NCI-H524 treated with DMSO at 0.1 percent for 48 hours (cell line): ENCODE results near the gene HTR3B.
"Not testable (repeated sequence)": the region's sequence is repeated elsewhere in the genome, so short reads cannot be mapped to it uniquely, and the experiment has no call there.

ENCODE experiments used
- DNase-seq: peaks from one replicate; lab custom pipeline; 2025; lab: John Stamatoyannopoulos, UW

The HTR3B gene

DNA sequence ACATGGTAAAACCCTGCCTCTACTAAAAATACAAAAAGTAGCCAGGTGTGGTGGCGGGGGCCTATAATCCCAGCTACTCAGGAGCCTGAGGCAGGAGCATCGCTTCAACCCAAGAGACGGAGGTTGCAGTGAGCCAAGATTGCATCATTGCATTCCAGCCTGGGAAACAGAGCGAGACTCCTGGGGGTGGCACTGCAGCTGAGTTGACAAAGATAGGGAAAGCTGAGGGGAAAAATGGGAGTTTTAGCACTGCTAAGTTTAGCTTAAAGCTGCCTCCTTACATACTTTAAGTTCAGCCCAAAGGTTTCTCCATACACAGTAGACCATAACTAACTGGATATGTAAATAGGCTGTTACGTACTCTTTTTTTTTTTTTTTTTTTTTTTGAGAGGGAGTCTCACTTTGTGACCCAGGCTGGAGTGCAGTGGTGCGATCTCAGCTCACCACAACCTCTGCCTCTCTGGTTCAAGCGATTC, 20.2 kb upstream of the HTR3B start:
- no peak for DNase-seq

GRCh38 chr11:113885897-113886296, 18.7 kb upstream of the HTR3B start:
- no peak for DNase-seq

DNA sequence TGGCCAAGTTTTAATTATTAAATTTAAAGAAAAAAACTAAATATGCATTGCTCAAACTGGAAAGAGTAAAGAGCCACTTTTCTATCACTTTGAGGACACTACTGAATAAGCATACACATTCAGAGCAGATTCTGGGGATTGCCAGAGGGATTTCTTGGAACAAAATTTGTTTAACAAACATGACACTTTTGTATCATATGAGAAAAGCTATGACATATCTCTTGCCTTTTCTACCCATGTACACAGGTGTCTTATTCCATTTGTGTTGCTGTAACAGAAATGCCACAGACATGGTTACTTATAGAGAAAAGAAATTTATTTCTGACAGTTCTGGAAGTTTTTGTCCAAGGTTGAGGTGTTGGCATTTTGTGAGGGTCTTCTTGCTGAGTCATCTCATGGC, 15.7 kb upstream of the HTR3B start:
- DNase-seq: no peak

DNA sequence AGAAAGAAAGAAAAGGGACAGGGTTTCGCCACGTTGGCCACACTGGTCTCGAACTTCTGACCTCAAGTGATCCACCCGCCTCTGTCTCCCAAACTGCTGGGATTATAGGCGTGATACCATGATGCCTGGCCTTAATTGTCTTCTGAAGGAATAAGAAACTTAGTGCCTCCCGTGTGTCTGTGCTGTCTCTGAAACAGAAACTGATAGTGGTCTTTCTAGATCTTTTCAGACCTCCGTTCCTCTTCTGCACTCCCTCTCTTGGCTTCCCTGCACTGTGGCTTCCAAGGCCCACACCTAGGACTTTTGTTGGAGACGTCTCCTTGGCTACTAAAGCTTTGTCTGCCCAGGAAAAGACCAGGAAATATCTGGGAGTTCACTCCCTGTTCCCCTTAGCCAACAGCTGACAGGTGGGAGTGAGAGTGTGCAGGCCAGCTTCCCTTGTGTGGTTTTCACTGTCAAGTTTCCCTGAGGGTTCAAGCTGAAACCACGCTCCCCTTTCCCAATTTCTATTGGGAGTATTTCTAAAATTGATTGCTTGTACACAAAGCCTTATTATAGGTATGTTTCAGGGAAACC, 10.1 kb upstream of the HTR3B start:
- DNase-seq: no peak

GRCh38 chr11:113895367-113896155, 9.0 kb upstream of the HTR3B start:
- DNase-seq: peak; percentile 61

DNA sequence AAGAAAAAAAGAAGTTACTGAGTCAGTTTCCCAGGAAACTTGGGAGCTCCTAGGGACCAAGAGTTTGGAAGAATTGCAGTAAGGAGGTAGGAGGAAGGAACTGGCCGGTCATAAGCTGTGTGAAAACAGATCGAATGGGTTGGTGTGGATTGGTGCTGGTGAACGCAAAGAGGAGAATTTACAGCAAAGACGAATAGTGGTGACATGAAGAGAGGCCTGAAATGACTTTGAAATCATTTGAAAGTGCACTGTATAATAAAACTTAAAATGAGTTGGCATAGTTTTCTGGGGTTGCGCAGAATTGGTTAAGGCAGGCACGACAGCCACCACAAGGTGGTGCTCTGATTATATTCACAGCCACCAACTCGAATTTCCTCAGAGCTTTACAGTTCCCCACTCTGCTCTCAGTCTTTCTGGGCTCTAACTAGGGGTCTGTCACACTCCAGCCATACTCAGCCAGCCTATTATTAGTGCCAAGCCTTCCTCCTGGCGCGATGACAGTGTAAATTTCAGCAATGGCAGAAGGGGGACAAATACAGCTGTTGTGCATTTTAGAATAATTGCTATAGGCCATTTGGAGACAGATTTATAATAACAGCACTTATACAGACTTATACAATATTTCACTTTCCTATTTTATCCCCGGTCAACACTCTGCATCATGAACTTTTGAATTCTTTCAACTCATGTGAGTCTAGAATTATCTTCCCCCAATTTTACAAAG, 8.3 kb upstream of the HTR3B start:
- DNase-seq: peak; percentile 19

DNA sequence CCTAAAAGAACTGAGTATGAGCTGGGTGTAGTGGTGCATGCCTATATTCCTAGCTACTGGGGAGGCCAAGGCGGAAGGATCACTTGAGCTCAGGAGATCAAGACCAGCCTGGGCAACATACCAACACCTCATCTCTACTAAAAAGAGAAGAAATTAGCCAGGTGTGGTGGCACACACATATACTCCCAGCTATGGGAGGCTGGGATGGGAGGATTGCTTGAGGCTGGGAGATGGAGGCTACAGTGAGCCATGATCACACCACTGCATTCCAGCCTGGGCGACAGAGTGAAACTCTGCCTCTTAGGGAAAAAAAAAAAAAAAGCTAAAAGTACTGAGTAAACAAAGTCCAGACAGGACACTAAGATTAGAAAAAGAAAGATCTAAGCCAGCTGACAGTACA, 3.5 kb upstream of the HTR3B start:
- no peak for DNase-seq

DNA sequence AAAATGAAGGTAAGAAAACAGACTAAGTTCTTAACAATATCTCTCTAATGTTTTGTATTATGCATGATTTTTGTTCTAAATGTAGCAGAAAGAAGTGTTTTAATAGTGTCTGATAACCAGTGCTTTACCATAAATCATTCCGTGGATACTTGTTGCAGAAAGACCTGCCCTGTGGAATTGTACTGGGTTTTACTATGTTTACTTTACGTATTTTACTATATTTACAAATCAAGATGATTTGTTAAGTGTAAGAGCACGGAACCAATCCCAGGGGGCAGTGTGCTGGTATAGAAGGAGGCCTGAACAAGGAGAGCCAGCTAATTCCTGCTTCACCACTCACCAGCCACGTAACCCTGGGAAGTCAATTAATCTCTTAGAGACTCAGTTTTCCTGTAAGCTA, 1.4 kb downstream of the HTR3B start:
- DNase-seq: no peak

GRCh38 chr11:113906516-113906915, 1.9 kb downstream of the HTR3B start:
- no peak for DNase-seq

DNA sequence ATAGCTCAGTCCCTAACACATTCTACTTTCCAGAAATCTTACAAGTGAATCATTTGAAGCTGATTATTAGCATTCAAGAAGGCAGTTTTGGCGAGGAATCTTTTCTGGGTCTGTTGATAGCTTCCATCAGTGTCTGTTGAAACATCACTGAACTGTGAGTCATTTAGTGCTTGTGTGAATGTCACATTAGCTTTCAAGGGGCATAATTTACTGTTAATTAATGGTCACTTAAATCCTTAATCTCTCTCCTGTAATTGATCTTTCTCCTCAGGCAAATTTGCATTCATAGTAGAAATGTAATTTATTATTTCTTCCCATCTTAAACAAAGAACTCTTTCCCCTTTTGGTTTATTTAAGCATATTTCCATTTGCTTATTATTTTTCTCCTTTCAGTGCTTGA, 2.6 kb downstream of the HTR3B start:
- DNase-seq: no peak

DNA sequence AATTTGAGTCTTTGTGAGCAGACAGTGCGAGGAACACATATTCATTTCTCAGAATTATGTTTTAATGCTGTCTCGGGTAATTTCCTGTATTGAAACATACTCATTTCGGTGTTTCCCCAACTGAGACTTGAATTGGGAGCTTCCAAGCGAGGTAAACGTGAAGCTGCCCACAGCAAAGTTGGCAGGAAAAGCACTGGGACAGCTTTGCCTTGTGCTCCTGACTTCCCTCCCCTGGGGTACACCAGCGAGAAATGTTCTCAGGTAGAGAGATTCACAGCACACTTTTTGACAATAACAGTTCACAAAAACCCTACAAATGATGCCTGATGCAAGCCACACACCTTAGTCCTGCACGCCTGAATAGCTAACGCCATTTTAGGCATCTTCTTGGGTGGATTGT, 3.1 kb downstream of the HTR3B start:
- no peak for DNase-seq

GRCh38 chr11:113908098-113908497, 3.5 kb downstream of the HTR3B start:
- no peak for DNase-seq

GRCh38 chr11:113911491-113911890, 6.9 kb downstream of the HTR3B start:
- DNase-seq: not testable (repeated sequence)

GRCh38 chr11:113923572-113923971, 19.0 kb downstream of the HTR3B start:
- DNase-seq: no peak

GRCh38 chr11:113926273-113927197, 21.9 kb downstream of the HTR3B start:
- DNase-seq: no peak

DNA sequence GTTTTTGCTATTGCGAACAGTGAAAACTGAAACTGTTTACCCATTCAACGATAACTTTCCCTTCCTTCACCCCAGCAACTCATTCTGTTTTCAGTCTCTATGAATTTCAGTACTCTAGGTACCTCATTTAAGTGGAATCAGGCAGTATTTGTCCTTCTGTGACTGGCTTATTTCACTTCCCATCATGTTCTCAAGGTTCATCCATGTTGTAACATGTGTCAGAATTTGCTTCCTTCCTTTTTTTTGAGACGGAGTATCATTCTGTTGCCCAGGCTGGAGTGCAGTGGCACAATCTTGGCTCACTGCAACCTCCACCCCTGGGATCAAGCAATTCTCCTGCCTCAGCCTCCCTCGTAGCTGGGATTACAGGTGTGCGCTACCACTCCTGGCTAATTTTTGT, 23.7 kb downstream of the HTR3B start:
- no peak for DNase-seq

- DNase-seq: no peak
Measured at GRCh38 chr11:113932788-113933187, 28.2 kb downstream of the HTR3B start.

- not testable (repeated sequence) for DNase-seq
Measured at GRCh38 chr11:113934193-113934592, 29.6 kb downstream of the HTR3B start.

DNA sequence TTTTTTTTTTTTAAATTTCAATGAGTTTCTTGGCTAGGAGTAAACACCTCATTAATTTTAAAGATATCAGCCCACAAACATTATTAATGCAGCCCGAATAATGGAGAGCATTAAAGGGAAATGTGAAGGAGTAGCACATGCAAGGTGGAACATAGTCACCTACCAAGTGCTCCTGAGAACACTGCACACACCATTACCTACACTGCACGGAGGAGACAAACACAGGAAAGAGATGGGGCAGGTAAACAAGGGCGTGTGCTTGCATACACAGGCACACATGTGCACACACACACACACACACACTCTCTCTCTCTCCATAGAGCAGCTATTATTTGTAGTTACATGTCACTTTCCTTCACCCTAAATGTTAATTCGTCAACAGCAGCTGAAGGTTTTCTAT, 30.2 kb downstream of the HTR3B start:
- no peak for DNase-seq

DNA sequence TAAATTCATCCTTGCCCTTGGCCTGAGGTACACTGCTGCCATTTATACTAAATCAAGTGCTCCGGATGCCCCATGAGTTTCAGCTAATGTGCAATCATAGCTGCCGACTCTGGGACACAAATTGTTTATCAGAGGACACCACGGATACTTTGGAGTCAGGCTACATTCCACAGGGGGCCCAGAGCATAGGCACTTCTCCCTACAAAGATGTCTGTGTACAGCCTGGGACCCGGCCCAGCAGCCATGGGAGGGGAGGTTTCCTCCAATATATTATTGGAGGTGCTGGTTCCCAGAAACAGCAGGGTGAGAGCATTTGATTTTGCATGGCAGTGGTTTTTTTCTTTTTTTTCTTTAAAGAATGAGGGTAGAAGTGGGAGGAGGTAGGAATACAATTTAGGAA, 31.3 kb downstream of the HTR3B start:
- no peak for DNase-seq

GRCh38 chr11:113937918-113938317, 33.3 kb downstream of the HTR3B start:
- no peak for DNase-seq

GRCh38 chr11:113942256-113942655, 37.7 kb downstream of the HTR3B start:
- DNase-seq: no peak
